PFSK-1 (cell line): ENCODE measurements around the gene RNF141.

Source experiments
- FOXP2 ChIP-seq: optimal IDR thresholded peaks from 2 replicates; pipeline ENCODE3; 2011; ENCODE audit warnings: borderline replicate concordance, control low read depth, inconsistent platforms; ENCODE audit not compliant: insufficient read depth; ENCODE audit errors: extremely low read length, extremely low read depth
- POLR2AphosphoS5 ChIP-seq: IDR thresholded peaks from 2 replicates; pipeline ENCODE4 v1.6.1; 2012; ENCODE audit warnings: low read depth, mild to moderate bottlenecking, control low read depth, low read length, moderate library complexity
- REST ChIP-seq, 2 experiments: IDR thresholded peaks; 2 replicates each; pipeline versions ENCODE4 v1.6.1 to v1.8.0; 2011 to 2012; ENCODE audit warnings: low read depth in 2 of 2, low read length in 2 of 2, control low read depth in 1 of 2, inconsistent platforms in 1 of 2, mild to moderate bottlenecking in 1 of 2, moderate library complexity in 1 of 2; ENCODE audit not compliant: insufficient read depth in 1 of 2
- SIN3A ChIP-seq: IDR thresholded peaks from 2 replicates; pipeline ENCODE4 v1.6.1; 2012; ENCODE audit warnings: mild to moderate bottlenecking, low read length, moderate library complexity, borderline replicate concordance; ENCODE audit not compliant: insufficient read depth
- TAF1 ChIP-seq: IDR thresholded peaks from 2 replicates; pipeline ENCODE4 v1.6.1; 2012; ENCODE audit warnings: low read length, control low read depth, borderline replicate concordance; ENCODE audit not compliant: insufficient read depth

RNF141 gene

GRCh38 chr11:10515418-10515817, 25.6 kb downstream of the RNF141 start:
- TF ChIP-seq TAF1 (no peak), REST (IDR thresholded peaks at IDR 0.05; ENCODE audit: insufficient read depth in 1 of 2, low read depth in 2 of 2, low read length in 2 of 2) (no peak), POLR2AphosphoS5 (no peak), FOXP2 (no peak), SIN3A (no peak)

GRCh38 chr11:10514709-10515108, 26.3 kb downstream of the RNF141 start:
- TF ChIP-seq POLR2AphosphoS5 (no peak), TAF1 (no peak), SIN3A (no peak), FOXP2 (no peak), REST (IDR thresholded peaks at IDR 0.05; ENCODE audit: insufficient read depth in 1 of 2, low read depth in 2 of 2, low read length in 2 of 2) (no peak)

- TF ChIP-seq FOXP2 (no peak), SIN3A (no peak), TAF1 (no peak), REST (IDR thresholded peaks at IDR 0.05; ENCODE audit: insufficient read depth in 1 of 2, low read depth in 2 of 2, low read length in 2 of 2) (no peak)
Observed at GRCh38 chr11:10514202-10514601, 26.8 kb downstream of the RNF141 start.

GRCh38 chr11:10511181-10511621, 29.8 kb downstream of the RNF141 start:
- TF ChIP-seq FOXP2 (no peak), TAF1 (no peak), SIN3A (no peak), REST (IDR thresholded peaks at IDR 0.05; ENCODE audit: insufficient read depth in 1 of 2, low read depth in 2 of 2, low read length in 2 of 2) (no peak), POLR2AphosphoS5 (no peak)

GRCh38 chr11:10506008-10506370, 35.0 kb downstream of the RNF141 start:
- TF ChIP-seq FOXP2: no peak
- TF ChIP-seq SIN3A: no peak
- no peak for TF ChIP-seq POLR2AphosphoS5
- TF ChIP-seq TAF1: no peak
- no peak for TF ChIP-seq REST (IDR thresholded peaks at IDR 0.05; ENCODE audit: insufficient read depth in 1 of 2, low read depth in 2 of 2, low read length in 2 of 2)
